Suprapubic skin (tissue), 4 donors: ENCODE measurements around the gene PRKAR2B.

ENCODE experiments used
- CTCF ChIP-seq, 2 donors: fragments of 200-600 bp in 1 of 2; fragments of 450-650 bp in 1 of 2; sonication (generic) in 1 of 2; IDR thresholded peaks; one replicate each; pipeline ENCODE4 v1.5.1; 2016 to 2019; ENCODE audit warnings: antibody characterized with exemption in 2 of 2, mild to moderate bottlenecking in 1 of 2, moderate library complexity in 1 of 2
- POLR2A ChIP-seq, 2 donors: fragments of 450-650 bp; IDR thresholded peaks; one replicate each; pipeline ENCODE4 v1.6.1; 2017; ENCODE audit warnings: antibody characterized with exemption in 2 of 2, mild to moderate bottlenecking in 2 of 2, moderate library complexity in 2 of 2
- POLR2AphosphoS5 ChIP-seq, 3 donors: sonication (generic); formaldehyde crosslinking; IDR thresholded peaks; one replicate each; pipeline ENCODE4 v1.6.1; 2017; ENCODE audit warnings: antibody characterized with exemption in 3 of 3

GRCh38 chr7:107080533-107080932 is 36.0 kb downstream of the PRKAR2B start:
- TF ChIP-seq CTCF (IDR thresholded peaks at IDR 0.05): no peak
- no peak for TF ChIP-seq POLR2AphosphoS5 (IDR thresholded peaks at IDR 0.05)
- no peak for TF ChIP-seq POLR2A (IDR thresholded peaks at IDR 0.05)
